GM19043 (cell line): ENCODE measurements around the gene PTEN.
A peak's percentile ranks its signal among the peaks of the same experiment; 100 is the strongest.
"Not testable (repeated sequence)": the region's sequence is repeated elsewhere in the genome, so short reads cannot be mapped to it uniquely, and the experiment has no call there.

ENCODE experiments used
- ATAC-seq: cut with Tn5 transposase; IDR thresholded peaks from one replicate; pipeline ENCODE4 v1.9.1; 2021; ENCODE audit warnings: low read depth; ENCODE audit not compliant: unreplicated experiment

PTEN gene

GRCh38 chr10:87844837-87845623 lies 18.4 kb upstream of the PTEN start:
- ATAC-seq, result no peak

- ATAC-seq, result no peak
These were observed 17.8 kb upstream of the PTEN start for GRCh38 chr10:87845624-87845998.

GRCh38 chr10:87846023-87846422 lies 17.4 kb upstream of the PTEN start:
- no peak for ATAC-seq

- not testable (repeated sequence) for ATAC-seq
These were observed 16.7 kb upstream of the PTEN start for GRCh38 chr10:87846711-87847110.

GRCh38 chr10:87847550-87847949 lies 15.9 kb upstream of the PTEN start:
- no peak for ATAC-seq

- ATAC-seq, result no peak
These were observed 14.4 kb upstream of the PTEN start for GRCh38 chr10:87849001-87849400.

- no peak for ATAC-seq
These were observed 12.7 kb upstream of the PTEN start for GRCh38 chr10:87850742-87851205.

- ATAC-seq, result no peak
These were observed 11.3 kb upstream of the PTEN start for GRCh38 chr10:87852089-87852488.

GRCh38 chr10:87855247-87855646 lies 8.2 kb upstream of the PTEN start:
- ATAC-seq, result not testable (repeated sequence)

- ATAC-seq, result not testable (repeated sequence)
These were observed 7.8 kb upstream of the PTEN start for GRCh38 chr10:87855665-87856064.

- ATAC-seq, result no peak
These were observed 3.1 kb upstream of the PTEN start for GRCh38 chr10:87860156-87860795.

GRCh38 chr10:87860816-87861403 lies 2.5 kb upstream of the PTEN start:
- ATAC-seq, result no peak

GRCh38 chr10:87861566-87861952 lies 1.9 kb upstream of the PTEN start:
- no peak for ATAC-seq

- ATAC-seq, result peak; percentile 48
These were observed 1.3 kb upstream of the PTEN start for GRCh38 chr10:87861953-87862678.

- peak; percentile 7 for ATAC-seq
These were observed 759 bp upstream of the PTEN start for GRCh38 chr10:87862679-87863052.

GRCh38 chr10:87863951-87864495 lies 598 bp downstream of the PTEN start:
- not testable (repeated sequence) for ATAC-seq

- no peak for ATAC-seq
These were observed 1.2 kb downstream of the PTEN start for GRCh38 chr10:87864496-87865059.

GRCh38 chr10:87865241-87865881 lies 1.9 kb downstream of the PTEN start:
- no peak for ATAC-seq

- ATAC-seq, result no peak
These were observed 3.1 kb downstream of the PTEN start for GRCh38 chr10:87866412-87866974.

GRCh38 chr10:87867453-87867852 lies 4.0 kb downstream of the PTEN start:
- no peak for ATAC-seq
